IPS DF 4.7 (cell line): Measurements from ENCODE around the gene CAPZB.

Source experiments
- DNase-seq: peaks from one replicate; pipeline ENCODE4 v3.0.0-alpha.2; 2013; ENCODE audit warnings: low spot score; ENCODE audit errors: extremely low read depth

Gene CAPZB

GRCh38 chr1:19448491-19449439 lies 36.6 kb downstream of the CAPZB start:
- DNase-seq, result no peak

- no peak for DNase-seq
Observed at GRCh38 chr1:19447550-19447949, 37.8 kb downstream of the CAPZB start.

GRCh38 chr1:19445417-19446342 lies 39.7 kb downstream of the CAPZB start:
- DNase-seq, result no peak

- DNase-seq, result no peak
Observed at GRCh38 chr1:19444296-19445021, 40.9 kb downstream of the CAPZB start.

- no peak for DNase-seq
Observed at GRCh38 chr1:19443326-19443725, 42.0 kb downstream of the CAPZB start.

- no peak for DNase-seq
Observed at GRCh38 chr1:19442154-19443096, 42.9 kb downstream of the CAPZB start.

GRCh38 chr1:19441048-19441780 lies 44.1 kb downstream of the CAPZB start:
- DNase-seq, result no peak

- DNase-seq, result no peak
Observed at GRCh38 chr1:19439464-19440171, 45.7 kb downstream of the CAPZB start.

GRCh38 chr1:19438516-19439195 lies 46.7 kb downstream of the CAPZB start:
- DNase-seq, result no peak

GRCh38 chr1:19437891-19438294 lies 47.4 kb downstream of the CAPZB start:
- no peak for DNase-seq

GRCh38 chr1:19436716-19437476 lies 48.4 kb downstream of the CAPZB start:
- DNase-seq, result no peak

- no peak for DNase-seq
Observed at GRCh38 chr1:19435851-19436455, 49.4 kb downstream of the CAPZB start.

- DNase-seq, result no peak
Observed at GRCh38 chr1:19435181-19435580, 50.2 kb downstream of the CAPZB start.

- no peak for DNase-seq
Observed at GRCh38 chr1:19433719-19433998, 51.7 kb downstream of the CAPZB start.

- DNase-seq, result no peak
Observed at GRCh38 chr1:19432943-19433718, 52.2 kb downstream of the CAPZB start.
